NCI-H1436 treated with DMSO at 0.1 percent for 48 hours (cell line): ENCODE measurements around the gene FAM168A.

ENCODE experiments used
- DNase-seq: peaks from one replicate; lab custom pipeline; 2025; lab: John Stamatoyannopoulos, UW

The FAM168A gene, protein sequence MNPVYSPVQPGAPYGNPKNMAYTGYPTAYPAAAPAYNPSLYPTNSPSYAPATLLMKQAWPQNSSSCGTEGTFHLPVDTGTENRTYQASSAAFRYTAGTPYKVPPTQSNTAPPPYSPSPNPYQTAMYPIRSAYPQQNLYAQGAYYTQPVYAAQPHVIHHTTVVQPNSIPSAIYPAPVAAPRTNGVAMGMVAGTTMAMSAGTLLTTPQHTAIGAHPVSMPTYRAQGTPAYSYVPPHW

DNA sequence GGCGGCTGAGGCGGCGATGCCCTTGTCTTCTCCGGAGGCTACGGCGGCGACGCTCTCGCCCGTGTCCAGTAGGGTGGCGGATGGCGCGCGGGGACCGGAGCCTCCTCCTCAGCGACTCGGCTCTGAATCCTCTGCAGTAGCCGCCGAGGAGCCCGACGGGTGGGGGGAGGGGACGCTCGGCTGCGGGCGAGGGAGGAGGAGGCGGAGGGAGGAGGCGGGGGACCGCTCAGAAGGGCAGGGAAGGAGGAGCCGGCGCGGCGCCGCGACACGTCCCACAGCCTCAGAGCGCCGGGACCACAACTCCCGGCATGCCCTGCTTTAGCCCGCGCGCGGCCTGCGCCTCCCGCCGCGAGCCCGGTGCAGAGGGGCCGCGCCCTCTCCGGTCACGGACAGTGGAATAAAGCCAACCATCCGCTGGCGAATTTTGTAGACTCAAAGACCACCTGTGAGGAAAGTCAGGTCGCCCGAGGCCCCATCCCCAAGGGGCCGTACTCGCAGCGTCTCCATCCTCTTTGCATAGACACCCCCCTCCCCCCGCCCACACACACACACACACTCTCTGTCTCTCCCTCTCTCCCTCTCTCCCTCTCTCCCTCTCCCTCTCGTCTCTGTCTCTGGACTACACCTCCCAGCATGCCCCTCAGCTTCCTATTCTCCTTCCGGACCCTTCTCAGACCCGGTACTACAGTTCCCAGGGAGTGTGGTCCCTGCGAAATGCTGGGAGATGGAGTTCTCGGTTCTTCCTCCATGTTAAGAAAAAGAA lies at the start of gene FAM168A:
FAM168A (minus strand) TSS at position 157 of the 763 bp plus-strand sequence. CDS start 129,638 bp downstream, outside the sequence.
- DNase-seq, result peak; percentile 82

DNA sequence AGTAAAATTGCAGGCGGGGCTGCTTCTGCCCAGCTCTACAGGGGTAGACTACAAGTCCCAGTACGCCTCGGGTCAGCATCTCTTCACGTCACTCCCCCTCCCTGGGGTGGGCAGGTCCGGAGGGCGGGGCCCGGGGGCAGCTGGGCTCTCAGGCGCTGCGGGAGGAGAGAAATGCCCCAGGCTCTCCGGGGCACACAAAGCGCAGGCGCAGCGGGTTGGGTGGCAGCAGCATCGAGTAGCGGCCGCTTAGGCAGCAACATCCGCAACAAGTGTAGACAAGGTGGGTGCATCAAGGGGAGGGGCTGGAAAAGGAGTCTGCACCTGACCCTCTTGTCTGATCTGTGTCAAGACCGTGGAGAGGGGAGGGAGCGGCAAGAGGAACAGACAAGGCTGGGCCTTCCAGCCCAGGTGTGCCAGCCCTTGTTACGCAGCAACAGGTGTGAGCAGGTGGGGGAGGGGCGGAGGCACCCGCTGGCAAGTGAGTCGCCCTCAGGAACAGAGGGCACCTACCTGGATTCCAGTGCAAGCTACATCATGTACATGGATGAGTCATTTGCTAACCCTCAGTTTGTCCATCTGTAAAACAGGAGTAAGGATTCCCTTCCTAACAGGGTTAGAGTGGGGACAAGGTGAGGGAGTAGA lies 49.7 kb upstream of the FAM168A start:
- peak; percentile 80 for DNase-seq

DNA sequence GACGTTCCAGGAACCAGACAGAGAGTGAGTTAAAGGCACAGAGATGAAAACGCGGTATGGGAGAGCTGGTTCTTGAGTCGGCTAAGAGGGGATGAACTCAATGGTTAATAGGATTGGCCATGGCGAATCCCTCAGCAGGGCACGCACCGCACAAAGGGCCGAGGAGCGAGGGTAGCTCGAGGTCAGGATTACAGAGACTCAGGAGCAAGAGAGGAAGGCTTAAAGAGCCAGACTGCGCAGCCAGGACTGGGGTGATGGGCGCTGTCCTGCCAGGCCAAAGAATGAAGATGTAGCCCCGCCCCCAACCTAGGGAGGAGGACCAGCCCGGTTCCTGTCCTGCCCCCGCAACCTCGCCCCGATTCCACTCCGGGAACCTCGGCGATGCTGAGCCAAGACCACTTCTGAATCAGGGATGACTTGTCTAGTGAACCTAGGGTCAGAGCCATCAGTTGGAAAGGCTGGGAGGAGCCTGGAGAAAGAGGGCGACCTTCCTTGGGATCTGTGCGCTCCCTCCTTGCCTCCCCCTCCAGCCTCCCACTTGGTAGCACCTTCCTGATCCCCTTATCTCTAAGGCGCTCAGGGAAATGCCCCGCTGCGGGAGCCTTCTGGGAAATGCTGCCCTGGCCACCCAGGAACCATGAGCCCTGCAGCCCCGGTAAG lies 48.2 kb upstream of the FAM168A start, which contains the start of gene PLEKHB1:
PLEKHB1 (plus strand) TSS at position 610 of the 660 bp plus-strand sequence; CDS start at position 638, 28 bp downstream.
- DNase-seq, result no peak

DNA sequence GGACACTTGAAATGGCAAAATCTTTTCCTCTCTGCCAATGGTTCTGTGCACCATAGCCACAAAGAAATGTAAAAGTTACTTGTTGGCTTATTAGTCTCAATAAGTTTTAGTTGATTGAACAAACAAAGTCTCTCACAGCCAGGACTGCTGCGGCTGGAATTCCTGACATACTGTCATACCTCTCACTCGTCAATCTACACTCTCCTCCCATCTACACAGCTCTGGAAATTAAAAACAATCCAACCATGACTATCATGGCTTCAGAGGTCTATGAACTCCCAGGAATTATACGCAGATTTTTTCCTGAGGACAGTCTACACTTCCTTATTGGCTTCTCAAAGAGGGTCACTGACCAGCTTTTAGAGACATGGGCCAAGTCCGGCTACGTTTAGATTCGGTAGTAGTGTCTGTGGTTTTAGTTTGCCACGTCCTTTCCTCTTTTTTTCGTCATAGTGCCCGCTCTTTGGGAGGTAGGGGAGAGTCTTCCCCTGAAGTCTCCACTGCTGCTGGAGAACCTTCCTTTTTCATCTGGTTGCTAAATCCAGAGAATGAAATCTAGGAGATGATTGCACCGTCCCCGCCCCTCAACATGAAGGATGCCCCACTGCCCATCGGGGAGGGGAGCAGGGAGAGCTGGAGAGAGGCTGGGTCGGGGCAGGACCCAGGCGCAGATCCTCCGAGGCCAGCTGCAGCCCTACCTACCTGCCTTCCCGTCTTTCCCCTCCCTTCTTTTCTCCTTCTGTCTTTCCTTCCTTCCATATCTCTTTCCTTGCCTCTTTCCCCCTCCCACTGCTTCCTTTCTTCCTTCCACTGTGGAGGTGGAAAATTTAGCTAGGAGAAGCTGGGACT lies 47.4 kb upstream of the FAM168A start:
- DNase-seq, result no peak

DNA sequence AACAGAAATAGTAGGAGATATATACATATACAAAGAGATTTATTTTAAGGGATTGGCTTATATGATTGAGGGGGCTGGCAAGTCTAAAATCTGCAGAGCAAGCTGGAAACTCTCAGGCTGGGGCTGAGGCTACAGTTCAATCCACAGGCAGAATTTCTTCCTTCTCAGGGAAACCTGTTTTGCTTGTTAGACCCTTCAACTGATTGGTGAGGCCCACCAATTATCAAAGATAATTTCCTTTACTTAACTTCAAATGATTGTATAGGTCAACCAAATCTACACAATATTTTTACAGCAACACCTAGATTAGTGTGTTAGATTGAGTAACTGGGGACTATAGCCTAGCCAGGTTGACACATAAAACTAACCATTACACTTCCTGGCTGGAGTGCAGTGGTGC lies 43.8 kb upstream of the FAM168A start:
- DNase-seq, result no peak

DNA sequence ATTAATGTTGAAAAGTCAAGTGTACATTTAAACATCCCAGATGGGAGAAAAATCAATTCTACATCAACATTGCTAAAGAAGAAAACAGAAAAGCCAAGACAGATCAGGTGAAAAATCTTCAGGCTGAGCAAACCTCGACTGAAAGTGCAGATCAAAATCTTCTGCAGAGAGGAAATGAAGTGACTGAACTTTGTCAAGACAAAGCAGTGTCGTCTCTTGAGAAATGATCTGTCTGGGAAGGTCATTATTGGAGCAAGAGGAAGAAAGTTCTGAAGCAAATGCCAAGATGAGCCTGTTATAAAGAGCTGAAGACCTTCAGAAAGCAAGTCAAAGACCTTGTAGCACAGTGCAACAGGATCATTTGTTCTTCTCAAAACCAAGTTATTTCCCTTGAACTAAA lies 42.7 kb upstream of the FAM168A start:
- DNase-seq, result no peak

DNA sequence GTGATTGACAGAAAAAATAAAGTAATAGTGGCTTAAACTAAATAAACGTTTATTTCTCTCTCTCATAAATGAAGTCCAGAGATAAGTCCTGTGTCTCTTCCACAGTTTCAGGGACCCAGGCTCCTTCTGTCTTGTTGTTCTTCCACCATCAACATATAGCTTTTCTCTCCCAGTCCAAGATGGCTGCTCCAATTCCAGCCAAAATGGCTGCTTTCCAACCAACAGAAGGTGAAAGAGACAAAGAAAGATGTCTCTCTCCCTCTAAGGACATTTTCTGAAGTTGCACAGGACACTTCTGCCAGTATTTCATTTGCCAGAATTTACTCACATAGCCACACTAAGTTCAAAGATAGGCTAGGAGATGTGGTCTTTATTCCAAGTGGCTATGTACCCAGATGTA lies 39.1 kb upstream of the FAM168A start:
- DNase-seq, result no peak

DNA sequence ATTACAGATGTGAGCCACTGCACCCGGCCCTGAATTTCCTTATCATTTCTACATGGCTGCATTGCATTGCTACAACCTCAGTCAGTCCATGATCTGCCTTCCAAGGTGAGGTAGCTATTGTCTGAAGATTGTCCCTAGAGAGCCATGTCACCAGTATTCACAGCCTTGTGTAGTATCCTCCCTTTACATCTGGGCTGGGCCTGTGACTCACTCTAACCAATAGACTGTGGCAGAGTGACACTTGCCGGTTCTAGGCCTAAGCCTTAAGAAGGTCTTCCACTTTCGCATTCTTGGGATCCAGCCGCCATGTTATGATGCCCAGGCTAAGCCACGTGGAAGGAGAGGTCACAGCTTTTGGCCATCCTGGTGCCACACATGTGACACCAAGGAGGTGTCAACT lies 38.3 kb upstream of the FAM168A start:
- DNase-seq, result no peak

DNA sequence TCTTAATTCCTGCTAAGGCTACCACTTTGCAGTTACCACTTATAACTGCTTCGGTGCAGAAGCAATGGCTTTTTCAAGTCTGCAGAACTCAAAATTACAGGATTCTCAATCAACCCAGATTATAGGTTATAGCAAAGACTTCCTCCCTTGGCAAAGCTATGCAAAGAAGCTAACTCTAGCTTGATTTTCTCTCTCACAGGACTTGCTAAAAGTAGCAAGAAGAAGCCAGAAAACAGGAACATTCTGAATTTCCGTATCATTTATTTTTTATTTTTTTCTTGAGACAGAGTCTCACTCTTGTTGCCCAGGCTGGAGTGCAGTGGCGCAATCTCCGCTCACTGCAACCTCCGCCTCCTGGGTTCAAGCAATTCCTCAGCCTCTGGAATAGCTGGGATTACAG lies 37.8 kb upstream of the FAM168A start:
- DNase-seq, result no peak

DNA sequence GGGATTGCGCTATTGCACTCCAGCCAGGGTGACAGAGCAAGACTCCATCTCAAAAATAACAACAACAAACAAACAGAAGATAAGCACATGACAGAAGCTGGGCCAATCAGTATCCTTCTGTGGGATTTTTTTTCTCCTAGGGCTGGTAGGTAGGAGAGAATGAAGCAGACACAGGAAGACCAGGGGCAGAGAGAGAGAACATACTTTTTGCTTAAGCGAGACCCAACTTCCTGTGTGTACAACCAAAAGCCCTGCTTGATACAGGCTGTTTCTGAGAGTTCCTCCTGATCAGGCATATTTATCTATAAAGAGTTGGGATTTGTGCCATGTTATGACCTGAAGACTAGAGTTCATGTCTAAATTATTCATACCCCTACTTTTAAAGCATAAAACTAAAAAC lies 36.1 kb upstream of the FAM168A start:
- DNase-seq, result no peak

DNA sequence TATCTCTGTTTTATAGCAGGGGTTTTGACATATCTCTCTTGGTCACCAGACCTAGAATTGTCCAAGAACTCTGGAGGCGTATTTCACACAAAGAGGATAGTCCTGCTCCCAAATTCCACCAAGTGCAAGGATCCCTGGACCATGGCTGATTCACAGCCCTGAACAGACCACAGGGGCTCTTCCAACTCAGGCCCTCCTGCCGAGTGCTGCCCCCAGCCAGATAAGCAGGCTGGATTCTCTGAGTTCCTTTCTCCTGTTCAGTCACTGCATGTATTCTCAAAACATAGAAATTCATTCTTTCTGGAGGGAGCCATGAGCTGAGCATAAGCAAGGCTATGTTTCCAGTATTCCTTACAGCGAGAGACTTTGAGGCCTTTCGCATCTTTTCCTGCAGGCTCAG lies 35.1 kb upstream of the FAM168A start:
- DNase-seq, result no peak

DNA sequence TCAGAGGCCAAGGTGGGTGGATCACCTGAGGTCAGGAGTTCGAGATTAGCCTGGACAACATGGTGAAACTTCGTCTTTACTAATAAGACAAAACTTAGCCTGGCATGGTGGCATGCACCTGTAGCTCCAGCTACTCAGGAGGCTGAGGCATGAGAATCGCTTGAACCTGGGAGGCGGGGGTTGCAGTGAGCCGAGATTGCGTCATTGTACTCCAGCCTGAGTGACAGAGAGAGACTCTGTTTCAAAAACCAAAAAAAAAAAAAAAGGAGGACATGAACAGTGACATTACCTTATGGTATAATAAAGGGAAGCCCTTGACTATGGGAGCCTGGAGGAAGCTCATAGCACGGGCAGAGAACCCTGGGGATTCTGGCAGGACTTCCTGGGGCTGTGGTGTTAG lies 32.0 kb upstream of the FAM168A start:
- no peak for DNase-seq

DNA sequence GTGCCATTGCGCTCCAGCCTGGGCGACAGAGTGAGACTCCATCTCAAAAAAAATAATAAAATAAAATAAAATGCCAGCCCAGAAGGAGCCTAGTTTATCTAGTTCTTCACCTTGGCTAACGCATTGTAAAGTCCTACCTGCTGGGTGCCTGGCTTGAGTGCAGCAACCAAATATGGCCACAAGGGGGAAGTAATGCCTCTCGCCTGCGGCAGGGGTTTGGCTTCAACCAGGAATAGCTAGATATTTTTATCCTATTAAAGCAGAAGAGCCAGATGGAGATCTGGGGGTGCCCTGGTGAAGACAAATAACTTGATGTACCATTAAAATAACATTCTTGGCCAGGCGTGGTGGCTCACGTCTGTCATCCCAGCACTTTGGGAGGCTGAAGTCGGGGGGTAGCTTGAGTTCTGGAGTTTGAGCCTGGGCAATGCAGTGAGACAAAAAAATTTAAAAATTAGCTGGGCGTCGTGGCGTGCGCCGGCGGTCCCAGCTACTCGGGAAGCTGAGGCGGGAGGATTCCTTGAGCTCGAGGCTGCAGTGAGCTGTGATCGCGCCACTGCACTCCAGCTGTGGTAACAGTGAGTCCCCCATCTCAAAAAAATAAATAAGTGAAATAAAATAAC lies 27.9 kb upstream of the FAM168A start:
- no peak for DNase-seq

DNA sequence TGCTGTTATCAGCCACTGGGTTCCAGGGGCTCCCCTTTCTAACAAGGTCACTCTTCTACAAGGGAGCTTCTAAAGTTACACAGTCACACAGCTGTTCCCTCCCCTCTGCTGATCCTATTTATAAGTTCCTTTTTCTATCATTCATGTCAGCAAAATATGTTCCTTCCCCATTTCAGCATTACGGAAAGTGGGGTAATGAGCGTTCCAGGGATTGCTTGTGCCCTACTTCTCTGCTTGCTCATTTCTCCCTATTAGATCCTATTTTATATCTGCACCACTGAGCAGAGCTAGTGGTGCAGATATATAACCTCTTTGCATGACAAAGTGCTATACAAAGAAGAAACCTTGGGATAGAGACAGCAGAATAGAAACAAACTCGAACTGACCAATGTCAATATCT lies 25.8 kb upstream of the FAM168A start:
- no peak for DNase-seq

DNA sequence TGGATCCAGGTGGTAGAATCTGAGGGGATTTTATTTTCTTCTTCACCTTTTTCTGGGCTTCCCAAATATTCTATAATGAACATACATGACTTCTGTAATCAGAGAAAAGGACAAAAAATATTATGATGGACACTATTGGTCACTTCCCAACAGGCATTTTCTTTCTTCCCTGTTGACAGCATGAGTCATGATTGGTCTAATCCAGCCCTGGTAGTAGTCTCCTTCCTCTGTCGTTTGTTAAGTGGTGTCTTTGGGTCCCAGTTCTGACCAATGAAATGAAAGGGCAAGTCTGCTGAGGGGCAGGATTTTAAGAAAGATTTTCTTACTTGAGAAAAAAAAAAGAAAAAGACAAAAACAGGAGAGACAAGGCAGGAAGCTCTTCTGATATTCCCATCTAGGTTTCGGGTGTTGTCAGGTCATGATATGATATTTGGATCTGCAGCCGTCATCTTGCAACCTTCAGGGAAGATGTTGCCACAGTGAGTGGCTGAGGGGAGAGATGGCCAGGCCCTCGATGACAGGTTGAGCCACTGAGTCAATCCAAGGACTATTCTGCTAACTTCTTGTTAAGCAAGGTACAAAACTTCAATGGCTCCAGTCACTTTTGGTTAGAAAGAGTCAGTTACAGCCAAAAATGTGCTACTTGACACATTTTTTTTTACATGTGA lies 25.1 kb upstream of the FAM168A start:
- DNase-seq, result no peak

DNA sequence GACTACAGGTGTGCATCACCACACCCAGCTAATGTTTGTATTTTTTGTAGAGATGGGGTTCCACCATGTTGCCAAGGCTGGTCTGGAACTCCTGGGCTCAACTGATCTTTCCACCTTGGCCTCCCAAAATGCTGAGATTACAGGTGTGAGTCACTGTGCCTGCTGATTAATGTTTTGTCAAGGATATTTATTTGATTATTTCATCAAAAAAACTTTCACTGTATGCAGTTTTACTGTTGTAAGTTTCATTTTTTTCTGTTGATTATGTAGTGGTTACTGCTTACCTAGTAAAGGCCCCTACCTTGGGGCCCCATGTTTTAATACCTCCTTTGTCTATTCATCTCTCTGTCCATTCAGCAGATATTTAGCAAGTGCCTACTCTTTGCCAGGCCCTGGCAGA lies 16.7 kb upstream of the FAM168A start:
- DNase-seq, result no peak

DNA sequence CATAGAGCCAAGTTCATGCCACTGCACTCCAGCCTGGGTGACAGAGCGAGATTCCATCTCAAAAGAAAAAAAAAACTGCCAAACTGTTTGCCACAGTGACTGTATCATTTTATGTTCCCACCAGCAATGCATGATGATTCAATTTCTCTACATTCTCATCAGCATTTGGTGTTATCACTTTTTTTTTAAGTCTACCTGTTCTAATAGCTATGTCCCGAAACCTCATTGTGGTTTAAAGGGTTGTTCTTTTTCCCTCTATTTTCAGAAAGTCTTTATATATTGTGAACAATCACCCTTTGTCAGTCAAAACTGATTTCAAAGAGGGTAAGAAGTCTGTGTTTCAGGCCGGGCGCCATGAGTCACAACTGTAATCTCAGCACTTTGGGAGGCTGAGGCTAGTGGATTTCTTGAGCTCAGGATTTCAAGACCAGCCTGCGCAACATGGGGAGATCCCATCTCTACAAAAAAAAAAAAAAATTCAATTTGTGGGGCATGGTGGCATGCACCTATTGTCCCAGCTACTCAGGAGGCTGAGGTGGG lies 14.8 kb upstream of the FAM168A start:
- DNase-seq, result no peak

DNA sequence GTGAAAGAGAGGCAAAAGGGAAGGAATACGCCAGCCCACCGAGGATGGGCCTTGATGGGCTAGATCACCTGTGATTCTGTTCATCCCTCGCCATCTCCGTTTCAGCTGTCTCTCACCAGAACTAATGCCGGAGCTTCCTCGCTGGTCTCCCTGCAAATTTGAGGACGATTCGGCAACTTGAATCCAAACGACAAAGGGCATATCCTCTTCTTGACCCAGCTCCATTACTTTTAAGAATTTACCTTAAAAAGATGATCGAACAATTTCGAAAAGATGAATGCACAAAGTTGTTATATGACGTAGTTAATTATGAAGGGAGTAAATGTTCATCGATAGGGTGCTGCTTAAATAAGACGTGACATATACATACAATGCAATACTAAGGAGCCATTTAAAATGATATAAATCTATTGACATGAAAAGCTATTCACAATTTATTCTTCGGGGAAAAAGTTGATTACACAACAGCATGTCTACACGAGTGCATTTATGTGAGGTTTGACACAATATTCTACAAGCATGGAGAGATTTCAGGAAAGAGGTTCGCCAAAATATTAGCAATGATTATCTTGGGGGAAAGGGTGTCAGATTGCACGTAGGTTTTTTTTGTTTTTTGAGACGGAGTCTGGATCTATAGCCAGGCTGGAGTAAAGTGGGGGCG lies 937 bp upstream of the FAM168A start:
- DNase-seq, result no peak

DNA sequence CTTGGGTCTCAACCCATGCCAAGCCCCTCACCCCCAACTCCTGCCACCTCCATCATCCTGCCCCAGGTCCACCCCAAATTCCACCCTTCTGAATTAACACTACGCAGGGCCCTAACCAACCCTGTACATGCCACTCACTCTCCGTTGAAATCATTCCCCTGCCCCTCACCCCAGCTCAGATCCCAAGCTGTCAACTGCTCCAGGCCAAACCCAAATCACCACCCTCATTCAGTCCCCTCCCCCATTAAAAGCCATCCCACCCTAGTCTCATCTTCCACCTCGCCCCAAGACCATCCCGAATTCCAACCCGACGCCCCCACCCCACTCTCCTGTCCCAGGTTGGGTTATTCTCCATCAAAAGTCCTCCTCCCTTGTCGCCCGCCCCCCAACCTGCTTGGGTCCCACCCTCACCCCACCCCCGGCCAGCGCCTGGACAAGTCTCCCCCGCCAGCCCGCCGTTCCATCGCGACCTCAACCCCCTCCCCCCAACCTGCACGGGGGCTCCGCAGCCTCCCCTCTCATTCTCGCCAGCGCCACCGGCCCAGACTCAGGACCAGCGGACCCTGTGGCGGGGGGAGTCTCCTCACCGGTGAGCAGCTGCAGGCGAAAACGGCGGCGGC lies 466 bp downstream of the FAM168A start:
- no peak for DNase-seq
